PC-3 (cell line): ENCODE results near the gene CTNNBIP1.

Experiments used
- CTCF ChIP-seq: fragments of 300-600 bp; sonication (generic); conservative IDR thresholded peaks from 2 replicates; pipeline ENCODE4 v1.5.1; 2017; ENCODE audit warnings: antibody characterized with exemption, low read depth, mild to moderate bottlenecking, low read length
- EZH2 ChIP-seq: fragments of 300-600 bp; sonication (generic); IDR thresholded peaks from one replicate; pipeline ENCODE4 v1.6.1; 2017; ENCODE audit warnings: antibody characterized with exemption, mild to moderate bottlenecking, low read length; ENCODE audit not compliant: unreplicated experiment

DNA sequence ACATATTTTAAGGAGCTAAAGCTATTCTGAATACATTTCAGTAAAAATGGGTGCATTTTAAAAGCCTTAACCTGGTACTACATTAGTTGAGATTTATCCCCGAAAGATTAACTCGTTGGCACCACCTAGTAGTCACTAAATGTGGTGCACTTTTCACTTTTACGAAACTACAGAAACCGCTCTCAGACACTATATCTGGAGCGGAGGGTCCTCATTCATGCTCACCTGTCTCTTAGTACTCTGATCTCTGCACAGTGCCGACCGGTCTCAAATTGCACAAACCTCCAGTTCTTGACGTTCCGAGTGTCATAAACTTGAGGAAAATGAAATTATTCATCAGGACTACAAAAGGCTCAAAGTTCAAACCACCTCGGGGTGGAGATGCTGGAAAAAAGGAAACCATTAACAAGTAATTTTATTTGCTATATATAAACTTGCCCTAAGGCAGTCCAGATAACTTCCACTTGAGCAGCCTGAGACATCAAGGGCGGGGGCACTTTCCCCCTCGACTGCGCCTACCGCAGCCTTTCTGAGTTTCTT, 32.4 kb upstream of the CTNNBIP1 start:
- TF ChIP-seq CTCF (peak; percentile 69), EZH2 (no peak)
